ENCODE measurements around the gene NF1.
"Not testable (repeated sequence)": the region's sequence is repeated elsewhere in the genome, so short reads cannot be mapped to it uniquely, and the experiment has no call there.

DNA sequence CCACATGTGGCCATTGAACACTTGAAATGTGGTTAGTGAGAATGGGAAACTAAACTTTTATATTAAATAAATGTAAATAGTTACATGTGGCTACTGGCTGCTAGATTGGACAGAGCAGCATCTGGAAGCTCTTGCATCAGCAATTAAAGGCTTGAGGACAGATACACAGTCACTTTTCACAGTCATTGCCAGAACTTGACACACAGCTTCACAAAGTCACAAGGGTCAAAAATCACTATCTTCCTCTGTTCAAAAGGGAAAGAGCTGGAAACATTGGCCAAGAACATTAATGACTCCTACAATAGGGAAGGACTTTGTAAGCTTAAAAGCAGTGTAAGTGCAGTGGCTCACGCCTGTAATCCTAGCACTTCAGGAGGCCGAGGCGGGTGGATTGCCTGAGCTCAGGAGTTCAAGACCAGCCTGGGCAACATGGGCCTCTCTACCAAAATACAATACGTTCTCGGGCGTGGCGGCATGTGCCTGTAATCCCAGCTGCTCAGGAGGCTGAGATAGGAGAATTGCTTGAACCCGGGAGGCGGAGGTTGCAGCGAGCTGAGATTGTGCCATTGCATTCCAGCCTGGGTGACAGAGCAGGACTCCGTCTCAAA lies 288.0 kb downstream of the NF1 start:
- TF ChIP-seq, protein P1, sequence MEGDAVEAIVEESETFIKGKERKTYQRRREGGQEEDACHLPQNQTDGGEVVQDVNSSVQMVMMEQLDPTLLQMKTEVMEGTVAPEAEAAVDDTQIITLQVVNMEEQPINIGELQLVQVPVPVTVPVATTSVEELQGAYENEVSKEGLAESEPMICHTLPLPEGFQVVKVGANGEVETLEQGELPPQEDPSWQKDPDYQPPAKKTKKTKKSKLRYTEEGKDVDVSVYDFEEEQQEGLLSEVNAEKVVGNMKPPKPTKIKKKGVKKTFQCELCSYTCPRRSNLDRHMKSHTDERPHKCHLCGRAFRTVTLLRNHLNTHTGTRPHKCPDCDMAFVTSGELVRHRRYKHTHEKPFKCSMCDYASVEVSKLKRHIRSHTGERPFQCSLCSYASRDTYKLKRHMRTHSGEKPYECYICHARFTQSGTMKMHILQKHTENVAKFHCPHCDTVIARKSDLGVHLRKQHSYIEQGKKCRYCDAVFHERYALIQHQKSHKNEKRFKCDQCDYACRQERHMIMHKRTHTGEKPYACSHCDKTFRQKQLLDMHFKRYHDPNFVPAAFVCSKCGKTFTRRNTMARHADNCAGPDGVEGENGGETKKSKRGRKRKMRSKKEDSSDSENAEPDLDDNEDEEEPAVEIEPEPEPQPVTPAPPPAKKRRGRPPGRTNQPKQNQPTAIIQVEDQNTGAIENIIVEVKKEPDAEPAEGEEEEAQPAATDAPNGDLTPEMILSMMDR (IDR thresholded peaks at IDR 0.05) = not testable (repeated sequence)
- TF ChIP-seq POLR2A (IDR thresholded peaks at IDR 0.05); POLR2AphosphoS5 (IDR thresholded peaks at IDR 0.05; ENCODE audit: insufficient read depth in 1 of 2, low read depth in 1 of 2): not testable (repeated sequence)
